K562 (cell line): ENCODE measurements around the gene MEIS2. TPM values are rescaled to one million over a fixed set of nuclear protein-coding genes. Genes with fewer than 3 reads are reported as not detected.

Experiments used
- ATAC-seq: fragments of 200-7000 bp; cut with Tn5 transposase; 3 replicates; pipeline ENCODE4 v1.9.1; 2020; ENCODE audit warnings: moderate library complexity
- BruUV-seq: library from RNA; stranded (reverse); fragments of 400-500 nt; replicated peaks from 2 replicates; lab custom pipeline; 2021; lab: Mats Ljungman, UMichigan
- CTCF ChIA-PET: fragments of 300-600 bp; formaldehyde crosslinking; extraction: SDS; loops from one replicate; lab custom pipeline; 2021; ENCODE audit warnings: low intra/inter-chr PET ratio; lab: Yijun Ruan, JAX
- POLR2A ChIA-PET: fragments of 300-600, 350-650 bp; sonication (Branson Sonifier 250); formaldehyde crosslinking; extraction: SDS; loops from one replicate; lab custom pipeline; 2021; ENCODE audit warnings: antibody characterized with exemption, inconsistent platforms; lab: Yijun Ruan, JAX
- DNase-seq, 4 experiments: peaks; one replicate each; pipeline versions ENCODE4 v3.0.0 to v3.0.0-alpha.2; 2011 to 2018; ENCODE audit warnings: low spot score in 3 of 4, mixed read lengths in 3 of 4; ENCODE audit errors: extremely low read depth in 1 of 4
- FAIRE-seq: peaks from 2 replicates; lab custom pipeline; 2011; peaks lifted over from hg19 to GRCh38; lab: Jason Lieb, UNC
- H2AFZ ChIP-seq: 2 replicates; pipeline ENCODE4 v1.6.0; 2011; ENCODE audit warnings: low read depth, low read length, control low read depth, inconsistent platforms
- H3K27ac ChIP-seq: fragments of 200-600 bp; 3 replicates; pipeline ENCODE4 v1.8.0; 2011; ENCODE audit warnings: low read depth, mild to moderate bottlenecking, control low read depth, inconsistent platforms, low read length, moderate library complexity, mixed read lengths; ENCODE audit errors: extremely low read depth
- H3K27me3 ChIP-seq, 2 experiments: fragments of 300-600 bp in 1 of 2; 2 replicates in 1 of 2; 3 replicates in 1 of 2; pipeline versions ENCODE4 v1.6.0 to v1.8.0; 2011; ENCODE audit warnings: inconsistent platforms in 2 of 2, low read length in 2 of 2, mild to moderate bottlenecking in 1 of 2, mixed read lengths in 1 of 2, moderate library complexity in 1 of 2; ENCODE audit not compliant: control insufficient read depth in 2 of 2, insufficient read depth in 2 of 2
- H3K36me3 ChIP-seq: fragments of 300-600 bp; 3 replicates; pipeline ENCODE4 v1.8.0; 2011; ENCODE audit warnings: mild to moderate bottlenecking, low read length, inconsistent platforms; ENCODE audit not compliant: control insufficient read depth, insufficient read depth
- H3K4me1 ChIP-seq, 2 experiments: fragments of 200-600 bp in 1 of 2; replicated peaks in 1 of 2; 2 replicates in 1 of 2; 3 replicates in 1 of 2; pipeline versions ENCODE4 v1.5.1 to v1.8.0; 2011; ENCODE audit warnings: inconsistent platforms in 2 of 2, low read length in 2 of 2, mild to moderate bottlenecking in 1 of 2, mixed read lengths in 1 of 2, moderate library complexity in 1 of 2; ENCODE audit not compliant: control insufficient read depth in 2 of 2, insufficient read depth in 2 of 2
- H3K4me2 ChIP-seq: 2 replicates; pipeline ENCODE4 v1.6.1; 2011; ENCODE audit warnings: low read length, control low read depth, inconsistent platforms, mixed read lengths; ENCODE audit not compliant: insufficient read depth
- H3K4me3 ChIP-seq: fragments of 200-600 bp; sonication (generic), shearing (Covaris generic); 2 replicates; pipeline ENCODE4 v1.5.1; 2016; ENCODE audit warnings: control low read depth, inconsistent platforms
- H3K79me2 ChIP-seq: fragments of 200-600 bp; 3 replicates; pipeline ENCODE4 v1.8.0; 2011; ENCODE audit warnings: low read length, inconsistent platforms; ENCODE audit not compliant: control insufficient read depth, insufficient read depth
- H3K9ac ChIP-seq, 2 experiments: 2 replicates each; pipeline versions ENCODE4 v1.6.0 to v1.6.1; 2011; ENCODE audit warnings: low read depth in 2 of 2, low read length in 2 of 2, control low read depth in 1 of 2, inconsistent platforms in 1 of 2, mild to moderate bottlenecking in 1 of 2, mixed read lengths in 1 of 2; ENCODE audit not compliant: insufficient read depth in 1 of 2
- H3K9me1 ChIP-seq: one replicate; pipeline ENCODE4 v1.6.0; 2011; ENCODE audit warnings: inconsistent platforms, mild to moderate bottlenecking, low read length, moderate library complexity; ENCODE audit not compliant: control insufficient read depth, insufficient read depth
- H3K9me3 ChIP-seq: replicated peaks from 2 replicates; pipeline ENCODE4 v1.5.1; 2011; ENCODE audit warnings: low read depth, low read length, inconsistent platforms; ENCODE audit not compliant: control insufficient read depth, insufficient read depth
- H4K20me1 ChIP-seq: replicated peaks from 2 replicates; pipeline ENCODE4 v1.6.1; 2011; ENCODE audit warnings: low read length, inconsistent platforms, mixed read lengths; ENCODE audit not compliant: control insufficient read depth, insufficient read depth
- CBFA2T2 ChIP-seq: fragments of 450-650 bp; conservative IDR thresholded peaks from 2 replicates; pipeline ENCODE4 v1.6.1; 2017; ENCODE audit warnings: mild to moderate bottlenecking
- CBX1 ChIP-seq: sonication (generic); IDR thresholded peaks from 2 replicates; pipeline ENCODE4 v1.6.1; 2016; ENCODE audit warnings: antibody characterized with exemption, low read depth, mild to moderate bottlenecking
- CEBPB ChIP-seq: fragments of 450-650 bp; IDR thresholded peaks from 2 replicates; pipeline ENCODE4 v1.6.1; 2016; ENCODE audit warnings: missing genetic modification characterization, missing compliant biosample characterization
- CHCHD3 ChIP-seq: fragments of 250-450 bp; sonication (Bioruptor Pico); IDR thresholded peaks from 2 replicates; pipeline ENCODE4 v2.1.2; 2022; ENCODE audit warnings: mild to moderate bottlenecking
- ELF4 ChIP-seq: fragments of 450-650 bp; formaldehyde crosslinking; IDR thresholded peaks from 2 replicates; pipeline ENCODE4 v1.4.0; 2022; ENCODE audit warnings: missing genetic modification characterization
- FOXP1 ChIP-seq: sonication (generic); formaldehyde crosslinking; IDR thresholded peaks from 2 replicates; pipeline ENCODE4 v1.8.0; 2022; ENCODE audit warnings: mild to moderate bottlenecking, missing genetic modification reagents
- HIVEP1 ChIP-seq: fragments of 250-450 bp; sonication (Bioruptor Pico); IDR thresholded peaks from 2 replicates; pipeline ENCODE4 v1.4.0; 2020; ENCODE audit warnings: mild to moderate bottlenecking
- LEF1 ChIP-seq: fragments of 450-650 bp; IDR thresholded peaks from 2 replicates; pipeline ENCODE4 v1.6.1; 2016; ENCODE audit warnings: mild to moderate bottlenecking
- MEIS2 ChIP-seq: fragments of 450-650 bp; IDR thresholded peaks from 2 replicates; pipeline ENCODE4 v1.6.1; 2014; ENCODE audit warnings: mild to moderate bottlenecking; ENCODE audit not compliant: partially characterized antibody
- MLLT1 ChIP-seq, 2 experiments: fragments of 450-650 bp; IDR thresholded peaks; 2 replicates each; pipeline ENCODE4 v1.6.1; 2016
- NR2F6 ChIP-seq: fragments of 450-650 bp; formaldehyde crosslinking; IDR thresholded peaks from 2 replicates; pipeline ENCODE4 v1.4.0; 2020; ENCODE audit warnings: mild to moderate bottlenecking
- PML ChIP-seq: IDR thresholded peaks from 2 replicates; pipeline ENCODE4 v1.6.1; 2012; ENCODE audit warnings: low read length, inconsistent platforms
- POLR2AphosphoS5 ChIP-seq: IDR thresholded peaks from 2 replicates; pipeline ENCODE4 v1.6.1; 2011; ENCODE audit warnings: mild to moderate bottlenecking, low read depth, low read length, moderate library complexity; ENCODE audit not compliant: control insufficient read depth, insufficient read depth
- RCOR1 ChIP-seq, 2 experiments: IDR thresholded peaks; 2 replicates each; pipeline ENCODE4 v1.6.1; 2012; ENCODE audit warnings: low read depth in 2 of 2, low read length in 2 of 2, borderline replicate concordance in 1 of 2, improper control_type of control experiment in 1 of 2
- SAP30 ChIP-seq: fragments of 200-600 bp; sonication (generic); IDR thresholded peaks from 2 replicates; pipeline ENCODE4 v1.6.1; 2012; ENCODE audit warnings: borderline replicate concordance, low read depth, mild to moderate bottlenecking, moderate library complexity, low read length, control low read depth, inconsistent platforms; ENCODE audit not compliant: insufficient read depth, poor library complexity, severe bottlenecking
- SMARCA5 ChIP-seq: fragments of 450-650 bp; IDR thresholded peaks from 2 replicates; pipeline ENCODE4 v1.6.1; 2016
- WGBS: fragments of 100-300 bp; shearing (Covaris generic); methylation state at CpG from one replicate; pipeline ENCODE4 v1.1.6; 2016; ENCODE audit warnings: low coverage, mixed read lengths; ENCODE audit not compliant: insufficient coverage; ENCODE audit errors: missing lambda C conversion rate; 5-methylcytosine and 5-hydroxymethylcytosine counted together
- in situ Hi-C: fragments of 300-500 bp; cut with MboI; formaldehyde crosslinking; loops from 4 replicates; pipeline ENCODE4 v1.15.0; 2018; ENCODE audit warnings: inconsistent platforms, mixed read lengths
- intact Hi-C: fragments of 100-400 bp; cut with micrococcal nuclease; formaldehyde crosslinking; loops from 2 replicates; pipeline ENCODE4 v1.14.2; 2022
- polyA plus RNA-seq, 8 experiments: library from polyadenylated mRNA; depleted of rRNA in 4 of 8; stranded (reverse) in 5 of 8; unstranded in 3 of 8; fragments of >200 nt; fragmentation: Nextera tagmentation in 2 of 8; fragmentation: Illumina TruSeq in 1 of 8; extraction: Ambion mirVana in 2 of 8; extraction: Trizol in 1 of 8; gene quantifications; 2 replicates each; pipeline versions ENCODE4 v1.2.1 to v1.2.3, GENCODE V29; 2011 to 2014; ENCODE audit warnings: inconsistent platforms in 1 of 8, missing spikeins in 1 of 8
- total RNA-seq, 7 experiments: library from RNA; depleted of rRNA in 6 of 7; stranded (reverse); fragments of >200 nt in 6 of 7; fragmentation: Illumina TruSeq in 2 of 7; extraction: Trizol in 2 of 7; gene quantifications; 2 replicates each; pipeline versions ENCODE4 v1.2.1 to v1.2.3, GENCODE V29; 2011 to 2021; ENCODE audit warnings: low replicate concordance in 1 of 7

Gene MEIS2
- total and polyA plus RNA-seq, 9 of the 15 experiments (the other 6 are each of a cell fraction or from before 2014, with no cell fraction given): 7.5 to 64.2 (median 22.3) TPM

GRCh38 chr15:37015451-37015850 lies 84.9 kb downstream of the MEIS2 start:
- TF ChIP-seq LEF1: no peak
- no peak for TF ChIP-seq CBFA2T2
- TF ChIP-seq CHCHD3 (CRISPR knock-in tag): no peak
- TF ChIP-seq NR2F6 (CRISPR knock-in tag): no peak
- TF ChIP-seq SAP30: no peak
- no peak for TF ChIP-seq CEBPB (tag)
- no peak for TF ChIP-seq CBX1
- no peak for TF ChIP-seq FOXP1
- TF ChIP-seq SMARCA5: no peak
- TF ChIP-seq ELF4 (CRISPR knock-in tag): no peak
- no peak for TF ChIP-seq RCOR1 (IDR thresholded peaks at IDR 0.05; ENCODE audit: borderline replicate concordance in 1 of 2, low read depth in 2 of 2, low read length in 2 of 2)
- no peak for TF ChIP-seq MLLT1 (IDR thresholded peaks at IDR 0.05)
- no peak for TF ChIP-seq PML
- TF ChIP-seq POLR2AphosphoS5: no peak
- TF ChIP-seq MEIS2: no peak
- no peak for TF ChIP-seq HIVEP1 (CRISPR knock-in tag)
- H3K4me2 ChIP-seq: no peak overlapping the region
- WGBS: 84% methylated on average over 4 of the region's 4 CpGs
- H3K4me3 ChIP-seq: no peak overlapping the region
- FAIRE-seq (no peak), DNase-seq (no peak), ATAC-seq (no peak)
- no peak overlapping the region for H3K9ac ChIP-seq
- peaks cover 0 to 23% of the 10 kb centered on the region in 2 experiments; a peak in 4 of 5 replicates for H3K4me1 ChIP-seq
- no peaks in the 10 kb centered on the region for H4K20me1 ChIP-seq
- H3K79me2 ChIP-seq: peaks cover 12% of the 10 kb centered on the region
- BruUV-seq: no TSS peak
- intact Hi-C loops (no loop called here), in situ Hi-C loops (no loop called here)
- ChIA-PET POLR2A (interaction anchor here (0.7 kb wide), 1 partner anchor 99 kb away, joined by 5 read pairs; no protein-coding TSS in a partner anchor), CTCF (no interaction called here)
- no peaks in the 10 kb centered on the region for H3K9me3 ChIP-seq
- no peaks in the 10 kb centered on the region for H3K9me1 ChIP-seq
- H3K36me3 ChIP-seq: peaks cover 20% of the 10 kb centered on the region
- no peak overlapping the region for H2AFZ ChIP-seq
- no peaks in the 10 kb centered on the region for H3K27me3 ChIP-seq
- no peak overlapping the region for H3K27ac ChIP-seq
